Stimulated activated CD4-positive, alpha-beta T cell treated with anti-CD3 and anti-CD28 coated beads, Interleukin-1b, Interleukin-23, amount 100 ng/mL, for 4 hours (primary cell): ENCODE measurements around the gene LSP1.
A peak's percentile ranks its signal among the peaks of the same experiment; 100 is the strongest.
"Not testable (repeated sequence)": the region's sequence is repeated elsewhere in the genome, so short reads cannot be mapped to it uniquely, and the experiment has no call there.

ENCODE experiments used
- DNase-seq, 2 donors: peaks; one replicate each; pipeline ENCODE4 v3.0.0-alpha.2; 2020; ENCODE audit warnings: low read depth in 2 of 2

The LSP1 gene

DNA sequence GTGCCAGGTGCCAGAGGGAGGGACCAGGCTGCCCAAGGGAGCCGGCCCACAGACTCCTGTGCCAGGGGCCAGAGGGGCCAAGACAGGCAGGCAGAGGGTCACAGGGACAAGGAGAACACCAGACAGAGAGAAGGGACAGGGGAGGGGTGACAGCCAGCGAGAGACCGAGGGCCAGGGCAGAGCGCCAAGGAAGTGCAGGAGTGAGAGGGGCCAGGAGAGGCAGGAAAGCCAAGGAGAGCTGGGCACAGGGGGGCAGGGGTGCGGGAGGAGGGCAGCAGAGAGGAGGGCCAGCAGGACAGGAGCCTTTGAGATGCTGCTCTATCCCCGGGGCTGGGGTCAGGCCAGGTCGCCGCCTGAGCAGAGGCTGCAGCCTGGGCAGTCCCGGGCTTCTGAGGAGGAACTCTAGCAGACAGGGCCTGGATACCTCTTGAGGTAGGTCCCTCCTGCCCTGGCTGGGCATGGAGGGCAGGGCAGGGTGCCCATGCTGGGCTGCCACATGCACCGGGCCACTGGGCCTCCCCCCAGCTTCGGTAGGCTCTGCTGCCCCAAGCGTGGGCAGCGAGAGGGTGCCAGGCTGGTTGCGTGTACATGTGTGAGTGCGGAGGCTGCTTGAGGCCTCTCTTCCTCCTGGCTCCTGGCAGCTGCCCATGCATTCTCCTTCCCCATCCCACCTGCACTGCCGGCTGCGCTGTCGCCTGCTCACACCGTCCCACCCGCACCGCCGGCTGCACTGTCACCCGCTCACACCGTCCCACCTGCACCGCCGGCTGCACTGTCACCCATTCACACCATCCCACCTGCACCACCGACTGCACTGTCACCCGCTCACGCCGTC lies 12.2 kb downstream of the LSP1 start:
- no peak for DNase-seq

DNA sequence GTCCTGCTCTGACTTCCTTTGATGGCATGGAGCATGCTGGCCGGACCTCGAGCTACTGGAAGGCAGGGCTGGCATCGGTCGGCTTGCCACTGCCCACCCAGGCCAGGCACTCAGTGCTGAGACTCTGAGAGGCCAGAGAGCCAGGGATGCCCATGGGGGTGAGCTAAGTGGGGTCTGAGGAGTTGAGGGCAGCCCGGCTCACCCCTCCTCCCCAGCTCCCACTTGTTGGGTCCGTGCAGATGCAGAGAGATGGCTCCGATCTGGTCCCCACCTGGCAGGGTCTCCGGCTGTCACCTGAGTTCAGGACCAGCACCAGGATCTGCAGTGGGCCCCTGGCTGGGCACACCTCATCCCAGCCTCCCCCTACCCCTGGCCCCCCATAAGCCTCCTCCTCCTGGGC lies 13.3 kb downstream of the LSP1 start:
- DNase-seq: no peak

- DNase-seq: no peak
Measured at GRCh38 chr11:1866776-1867175, 13.9 kb downstream of the LSP1 start.

DNA sequence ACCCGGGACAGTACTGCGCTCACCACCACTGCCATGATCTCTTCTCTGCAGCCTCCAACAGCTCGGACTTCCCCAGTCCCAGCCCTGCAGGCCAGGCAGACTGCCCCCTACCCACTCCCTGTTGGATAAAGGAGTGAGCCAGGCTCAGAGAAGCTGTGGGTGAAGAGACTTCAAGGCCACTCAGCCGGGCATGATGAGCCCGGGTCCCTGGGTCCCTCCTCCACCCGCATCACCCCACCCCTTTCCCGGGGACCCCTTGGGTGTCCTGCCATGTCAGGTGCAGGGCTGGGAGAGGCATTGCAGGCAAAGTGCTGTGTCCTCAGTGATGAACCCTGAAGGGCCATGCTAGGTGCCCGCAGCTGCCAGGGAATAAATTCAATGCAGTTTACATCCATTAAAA lies 14.5 kb downstream of the LSP1 start:
- DNase-seq: no peak

GRCh38 chr11:1868056-1868635 lies 15.3 kb downstream of the LSP1 start:
- DNase-seq: no peak

DNA sequence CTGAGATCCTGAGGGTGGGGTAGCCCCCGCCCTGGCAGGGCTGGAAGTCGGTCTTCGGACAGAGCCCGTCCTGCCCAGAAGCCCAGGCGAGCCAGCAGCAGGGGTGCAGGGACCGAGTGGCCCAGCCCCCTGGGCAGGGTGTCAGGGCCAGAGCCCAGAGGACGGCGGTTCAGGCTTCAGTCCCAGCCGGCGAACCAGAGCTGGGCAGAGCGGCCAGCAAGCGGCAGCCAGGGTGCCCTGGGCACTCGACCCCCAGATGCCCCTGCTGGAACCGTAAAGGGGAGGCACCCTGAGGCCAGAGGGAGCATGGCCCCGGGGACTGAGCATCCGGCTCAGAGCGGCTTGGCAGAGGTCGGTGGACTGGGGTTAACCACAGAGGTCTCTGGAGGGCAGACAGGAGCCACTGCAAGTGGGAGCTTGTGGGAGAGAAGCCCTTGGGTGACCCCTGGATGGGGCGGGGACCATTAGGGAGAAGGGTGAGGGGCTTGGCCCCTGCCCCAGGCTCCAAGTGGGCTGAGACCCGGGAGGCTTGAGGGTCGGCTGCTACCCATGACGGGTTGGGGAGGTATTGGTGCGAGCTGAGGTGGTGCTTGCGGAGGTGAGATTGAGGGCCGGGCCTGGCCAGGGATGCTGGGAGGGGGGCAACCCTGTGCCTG lies 15.9 kb downstream of the LSP1 start:
- DNase-seq: no peak

DNA sequence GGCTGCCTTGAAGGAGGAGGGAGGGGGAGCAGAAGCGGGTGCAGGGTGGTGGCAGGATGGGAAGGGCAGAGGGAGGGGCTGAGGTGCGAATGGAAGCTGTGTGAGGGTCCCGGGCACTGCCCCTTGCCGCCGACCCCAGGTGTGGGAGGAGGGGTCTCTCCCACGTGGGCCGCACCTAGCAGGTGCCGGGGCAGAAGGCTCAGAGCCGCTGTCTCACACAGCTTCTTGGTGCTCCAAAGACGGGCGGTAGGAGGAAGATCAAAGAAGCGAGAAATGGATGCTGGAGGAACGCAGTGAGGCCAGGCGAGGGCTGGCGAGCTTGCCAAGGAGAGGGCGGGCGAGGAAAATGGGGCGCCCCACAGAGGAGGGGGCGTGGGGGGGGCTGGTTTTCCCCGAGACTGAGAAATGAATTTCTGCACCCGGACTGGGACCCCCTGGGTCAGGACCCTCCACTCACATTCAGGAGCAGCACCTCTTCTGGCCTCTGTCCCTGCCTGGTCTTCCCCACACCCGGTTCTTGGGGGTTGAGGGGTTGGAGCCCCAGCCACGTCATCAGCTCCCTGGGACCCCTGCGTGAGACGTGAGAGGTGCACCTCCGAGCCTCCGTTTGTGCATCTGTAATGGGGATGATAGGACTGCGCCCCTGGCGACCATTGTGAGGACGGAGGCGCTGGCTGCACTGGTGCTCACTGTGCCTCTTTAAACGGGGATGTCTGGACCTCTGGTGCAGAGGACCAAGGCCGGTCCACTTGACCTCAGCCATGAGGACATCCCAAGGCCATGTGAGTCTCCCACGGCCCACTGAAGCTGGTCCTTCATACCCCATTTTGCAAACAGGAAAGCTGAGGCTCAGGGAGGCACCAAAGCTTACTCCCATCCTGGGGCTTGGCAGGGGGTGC lies 16.8 kb downstream of the LSP1 start:
- DNase-seq: no peak

- no peak for DNase-seq
Measured at GRCh38 chr11:1870326-1870696, 17.4 kb downstream of the LSP1 start.

GRCh38 chr11:1870721-1871466 lies 18.0 kb downstream of the LSP1 start:
- DNase-seq: peak in 1 of 2 donors; percentile 23

GRCh38 chr11:1871531-1871930 lies 18.6 kb downstream of the LSP1 start:
- DNase-seq: no peak

GRCh38 chr11:1872267-1872985 lies 19.5 kb downstream of the LSP1 start:
- DNase-seq: no peak

DNA sequence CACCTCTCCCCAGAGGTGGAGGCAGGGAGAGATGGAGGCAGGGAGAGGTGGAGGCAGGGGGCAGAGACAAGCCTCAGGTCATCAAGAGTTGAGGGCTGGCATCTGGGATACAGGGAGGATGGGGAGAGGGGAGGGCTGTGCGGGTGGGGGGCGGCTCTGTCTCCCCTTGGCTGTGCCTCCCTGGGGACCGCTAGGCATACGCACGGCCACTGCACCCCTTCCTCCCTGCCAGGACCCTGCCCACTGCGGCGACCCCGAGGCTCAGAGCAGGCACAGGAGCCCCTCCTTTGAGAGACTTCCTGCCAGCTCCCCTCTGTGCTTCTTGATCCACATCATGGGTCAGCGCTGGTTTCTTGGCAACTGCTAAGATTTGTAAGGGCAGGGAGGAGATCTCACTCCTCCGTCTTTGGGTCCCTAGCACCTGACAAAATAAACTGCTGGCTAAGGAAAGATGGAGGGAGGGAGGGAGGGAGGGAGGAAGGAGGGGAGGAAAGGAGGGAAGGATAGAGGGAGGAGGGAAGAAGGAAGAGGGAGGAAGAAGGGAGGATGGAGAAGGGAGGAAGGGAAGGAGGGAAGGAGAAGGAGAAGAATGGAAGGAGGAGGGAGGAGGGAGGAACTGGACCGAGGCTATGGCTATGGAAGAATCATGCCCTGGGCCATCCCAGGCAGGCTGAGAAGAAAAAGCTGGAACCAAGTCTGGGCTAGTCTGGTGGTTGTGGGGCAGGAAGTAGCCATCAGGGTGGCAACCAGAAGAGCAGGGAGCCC lies 20.3 kb downstream of the LSP1 start:
- DNase-seq: no peak

- not testable (repeated sequence) for DNase-seq
Measured at GRCh38 chr11:1873813-1874150, 20.9 kb downstream of the LSP1 start.

GRCh38 chr11:1874441-1875092 lies 21.7 kb downstream of the LSP1 start:
- not testable (repeated sequence) for DNase-seq

- no peak for DNase-seq
Measured at GRCh38 chr11:1875093-1875850, 22.4 kb downstream of the LSP1 start.

GRCh38 chr11:1875851-1876301 lies 23.0 kb downstream of the LSP1 start:
- DNase-seq: not testable (repeated sequence)

DNA sequence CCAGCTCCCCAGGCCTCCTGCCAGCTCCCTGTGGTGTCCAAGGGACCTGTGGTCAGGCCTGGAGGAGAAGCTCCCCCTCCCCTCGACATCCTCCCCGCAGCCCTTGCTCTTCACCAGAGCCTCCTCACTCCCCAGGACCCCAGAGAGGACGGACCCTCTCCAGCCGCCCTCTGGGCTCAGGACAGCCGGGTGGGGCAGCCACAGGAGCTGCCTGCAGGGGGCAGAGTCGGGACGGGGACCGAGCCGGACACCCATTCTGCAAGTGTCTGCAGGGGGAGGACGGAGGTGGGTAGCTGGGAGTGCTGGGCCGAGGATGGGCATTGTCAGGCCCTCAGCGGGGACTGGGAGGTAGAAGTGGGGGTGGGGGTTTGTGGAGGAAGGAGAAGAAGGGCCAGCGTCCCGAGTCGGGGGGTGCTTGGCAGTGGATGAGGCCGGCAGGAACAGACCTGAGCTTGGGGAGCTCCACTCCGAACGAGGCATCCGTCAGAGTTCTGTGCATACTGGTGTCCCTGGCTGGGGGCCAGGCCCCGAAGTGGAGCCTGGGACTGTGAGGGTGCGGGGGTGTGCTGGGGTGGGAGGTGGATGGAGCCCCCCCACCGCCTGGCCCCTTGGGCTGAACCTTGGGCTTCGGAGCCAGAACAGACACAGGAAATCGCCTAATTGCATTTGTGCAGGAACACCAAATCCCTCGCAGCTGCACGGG lies 23.6 kb downstream of the LSP1 start:
- no peak for DNase-seq
